OCI-LY7 (cell line): Measurements from ENCODE around the gene DSE. TPM values are rescaled to one million over a fixed set of nuclear protein-coding genes. Genes with fewer than 3 reads are reported as not detected.
A peak's percentile ranks its signal among the peaks of the same experiment; 100 is the strongest.

Source experiments
- BruUV-seq: library from RNA; stranded (reverse); fragments of 400-500 nt; replicated peaks from 2 replicates; lab custom pipeline; 2021; lab: Mats Ljungman, UMichigan
- CTCF ChIA-PET: fragments of 300-600 bp; sonication (Branson Sonifier 250); formaldehyde crosslinking; loops from one replicate; lab custom pipeline; 2022; ENCODE audit warnings: antibody characterized with exemption; ENCODE audit not compliant: unreplicated experiment; lab: Charles Lee
- POLR2A ChIA-PET: fragments of 300-600 bp; sonication (Branson Sonifier 250); formaldehyde crosslinking; loops from one replicate; lab custom pipeline; 2022; ENCODE audit warnings: antibody characterized with exemption; lab: Charles Lee
- DNase-seq: peaks from one replicate; pipeline ENCODE4 v3.0.0-alpha.2; 2015; ENCODE audit warnings: low spot score
- H2AFZ ChIP-seq: fragments of 200-600 bp; sonication (generic), shearing (Covaris generic); 2 replicates; pipeline ENCODE4 v1.6.1; 2014; ENCODE audit warnings: mild to moderate bottlenecking, antibody characterized with exemption, low read length, moderate library complexity
- H3K27ac ChIP-seq: fragments of 200-600 bp; sonication (generic); 2 replicates; pipeline ENCODE4 v1.5.1; 2014; ENCODE audit warnings: mixed run types, low read depth, mild to moderate bottlenecking, moderate library complexity, low read length, inconsistent platforms; ENCODE audit not compliant: poor library complexity, severe bottlenecking
- H3K36me3 ChIP-seq: fragments of 200-600 bp; sonication (generic); 2 replicates; pipeline ENCODE4 v1.6.1; 2014; ENCODE audit warnings: mild to moderate bottlenecking, antibody characterized with exemption, low read length, moderate library complexity, mixed read lengths; ENCODE audit not compliant: insufficient read depth
- H3K4me1 ChIP-seq: fragments of 200-600 bp; sonication (generic); 2 replicates; pipeline ENCODE4 v1.5.1; 2014; ENCODE audit warnings: mild to moderate bottlenecking, low read length; ENCODE audit not compliant: insufficient read depth, poor library complexity, severe bottlenecking
- H3K4me2 ChIP-seq: fragments of 200-600 bp; sonication (generic); 2 replicates; pipeline ENCODE4 v1.6.1; 2014; ENCODE audit warnings: mild to moderate bottlenecking, low read length
- H3K4me3 ChIP-seq: fragments of 200-600 bp; sonication (generic); 2 replicates; pipeline ENCODE4 v1.5.1; 2014; ENCODE audit warnings: mild to moderate bottlenecking, low read depth, low read length; ENCODE audit not compliant: poor library complexity, severe bottlenecking
- H3K79me2 ChIP-seq: fragments of 200-600 bp; sonication (generic); 2 replicates; pipeline ENCODE4 v1.6.1; 2016; ENCODE audit warnings: low read depth, mild to moderate bottlenecking, low read length, moderate library complexity, mixed read lengths; ENCODE audit not compliant: insufficient read depth
- H3K9me2 ChIP-seq: fragments of 200-600 bp; sonication (generic); 2 replicates; pipeline ENCODE4 v1.6.1; 2016; ENCODE audit warnings: mild to moderate bottlenecking, low read length, mixed read lengths; ENCODE audit not compliant: insufficient read depth
- H3K9me3 ChIP-seq: fragments of 200-600 bp; sonication (generic); 2 replicates; pipeline ENCODE4 v1.6.1; 2014; ENCODE audit warnings: mild to moderate bottlenecking, mixed run types, low read length, mixed read lengths
- H4K20me1 ChIP-seq: fragments of 200-600 bp; sonication (generic); 2 replicates; pipeline ENCODE4 v1.6.1; 2014; ENCODE audit warnings: mild to moderate bottlenecking, antibody characterized with exemption, low read length, moderate library complexity, mixed read lengths; ENCODE audit not compliant: insufficient read depth
- CTCF ChIP-seq: fragments of 200-600 bp; sonication (generic); conservative IDR thresholded peaks from 2 replicates; pipeline ENCODE4 v1.5.1; 2014; ENCODE audit warnings: mild to moderate bottlenecking, antibody characterized with exemption, low read length, moderate library complexity, mixed read lengths
- EZH2phosphoT487 ChIP-seq: fragments of 200-600 bp; sonication (generic); IDR thresholded peaks from 2 replicates; pipeline ENCODE4 v1.6.1; 2018; ENCODE audit warnings: low read depth, borderline replicate concordance, mild to moderate bottlenecking, mixed run types, antibody characterized with exemption, low read length, moderate library complexity, mixed read lengths
- intact Hi-C: fragments of 100-400 bp; cut with micrococcal nuclease; formaldehyde crosslinking; loops from one replicate; pipeline ENCODE4 v1.10.0; 2022; ENCODE audit not compliant: unreplicated experiment
- total RNA-seq, 2 experiments: library from RNA; depleted of rRNA in 1 of 2; stranded (reverse); fragments of >200 nt in 1 of 2; shearing (Covaris generic) in 1 of 2; gene quantifications; 2 replicates each; pipeline ENCODE4 v1.2.3, GENCODE V29; 2014 to 2022

DSE gene
- total RNA-seq, 2 experiments from 2014 or later = 3.9 to 7.6 TPM

GRCh38 chr6:116443105-116443504 lies 72.4 kb downstream of the DSE start:
- no peaks in the 10 kb centered on the region for H3K9me3 ChIP-seq
- no TSS peak for BruUV-seq
- CTCF ChIA-PET = no interaction called here

GRCh38 chr6:116444092-116444491 lies 73.3 kb downstream of the DSE start:
- no TSS peak for BruUV-seq
- Histone ChIP-seq H3K36me3 (no peaks in the 10 kb centered on the region), H3K4me1 (no peaks in the 10 kb centered on the region), H3K9me3 (no peaks in the 10 kb centered on the region), H3K4me3 (no peak overlapping the region), H3K27ac (no peak overlapping the region), H3K4me2 (no peak overlapping the region), H2AFZ (no peak overlapping the region), H3K79me2 (no peaks in the 10 kb centered on the region), H4K20me1 (no peaks in the 10 kb centered on the region), H3K9me2 (peaks cover under 1% of the 10 kb centered on the region; the same call in 1 of the 2 replicates)
- CTCF ChIA-PET = no interaction called here
- peak; percentile 44 for DNase-seq
- POLR2A ChIA-PET = interaction anchor here (1.1 to 1.4 kb wide), 3 partner anchors 10 to 116 kb away, joined by 3 to 9 read pairs (median 3); no protein-coding TSS in a partner anchor
- TF ChIP-seq CTCF (peak; percentile 78), EZH2phosphoT487 (no peak)
- intact Hi-C loops = loop anchor here (1.0 to 2.0 kb wide), 2 partner anchors 13 to 88 kb away; no protein-coding TSS in a partner anchor

More at GRCh38 chr6:116443105-116443504, 72.4 kb downstream of the DSE start:
- no peak overlapping the region for H3K27ac ChIP-seq
- H3K9me2 ChIP-seq = no peaks in the 10 kb centered on the region
- no peak overlapping the region for H2AFZ ChIP-seq
- H3K4me2 ChIP-seq = no peak overlapping the region
- no peak overlapping the region for H3K4me3 ChIP-seq
- TF ChIP-seq EZH2phosphoT487 (no peak), CTCF (no peak)
- H3K4me1 ChIP-seq = no peaks in the 10 kb centered on the region
- DNase-seq = no peak
- intact Hi-C loops = no loop called here
- H4K20me1 ChIP-seq = no peaks in the 10 kb centered on the region
- H3K79me2 ChIP-seq = no peaks in the 10 kb centered on the region
- no peaks in the 10 kb centered on the region for H3K36me3 ChIP-seq
- POLR2A ChIA-PET = interaction anchor here (0.8 to 1.3 kb wide), 3 partner anchors 9 to 244 kb away, joined by 3 to 9 read pairs (median 6); no protein-coding TSS in a partner anchor

- Histone ChIP-seq H3K9me2 (peaks cover 5% of the 10 kb centered on the region; the same call in 1 of the 2 replicates), H3K9me3 (no peaks in the 10 kb centered on the region), H3K4me3 (no peak overlapping the region), H3K79me2 (no peaks in the 10 kb centered on the region), H3K4me1 (no peaks in the 10 kb centered on the region), H4K20me1 (no peaks in the 10 kb centered on the region), H3K27ac (no peak overlapping the region), H3K36me3 (no peaks in the 10 kb centered on the region), H3K4me2 (no peak overlapping the region), H2AFZ (no peak overlapping the region)
- intact Hi-C loops = loop anchor here (1.0 to 2.0 kb wide), 2 partner anchors 14 to 88 kb away; no protein-coding TSS in a partner anchor
- DNase-seq = no peak
- TF ChIP-seq EZH2phosphoT487 (no peak), CTCF (no peak)
- ChIA-PET POLR2A (interaction anchor here (0.5 to 1.4 kb wide), 3 partner anchors 34 to 116 kb away, joined by 3 read pairs; no protein-coding TSS in a partner anchor), CTCF (interaction anchor here (0.5 to 0.6 kb wide), 2 partner anchors 306 to 344 kb away, joined by 3 to 7 read pairs; partner anchors contain the start of gene NT5DC1)
- BruUV-seq = no TSS peak
Observed at GRCh38 chr6:116444575-116444974, 73.8 kb downstream of the DSE start.
